Ammon's horn (tissue), 1 donor: ENCODE measurements around the gene ACMSD.
A peak's percentile ranks its signal among the peaks of the same experiment; 100 is the strongest.
"Not testable (repeated sequence)": the region's sequence is repeated elsewhere in the genome, so short reads cannot be mapped to it uniquely, and the experiment has no call there.

ENCODE experiments used
- DNase-seq: peaks from one replicate; pipeline ENCODE4 v3.0.0-alpha.2; 2016; ENCODE audit warnings: low spot score

The ACMSD gene

DNA sequence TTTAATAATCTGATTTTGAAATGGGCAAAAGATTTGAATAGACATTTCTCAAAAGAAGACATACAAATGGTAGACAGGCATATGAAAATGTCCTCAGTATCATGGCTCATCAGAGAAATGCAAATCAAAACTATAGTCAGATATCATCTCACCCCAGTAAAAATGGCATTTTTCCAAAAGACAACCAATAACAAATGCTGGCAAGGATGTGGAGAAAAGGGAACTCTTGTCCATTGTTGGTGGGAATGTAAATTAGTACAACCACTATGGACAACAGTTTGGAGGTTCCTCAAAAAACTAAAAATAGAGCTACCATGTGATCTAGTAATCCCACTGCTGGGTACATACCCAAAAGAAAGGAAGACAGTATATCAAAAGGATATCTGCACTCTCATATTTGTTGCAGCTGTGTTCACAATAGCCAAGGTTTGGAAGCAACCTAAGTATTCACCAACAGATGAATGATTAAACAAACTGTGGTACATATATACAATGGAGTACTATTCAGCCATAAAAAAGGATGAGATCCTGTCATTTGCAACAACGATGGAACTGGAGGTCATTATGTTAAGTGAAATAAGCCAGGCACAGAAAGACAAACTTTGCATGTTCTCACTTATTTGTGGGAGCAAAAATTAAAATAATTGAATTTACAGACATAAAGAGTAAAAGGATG lies 69.2 kb downstream of the ACMSD start:
- DNase-seq = not testable (repeated sequence)

GRCh38 chr2:134910763-134911399 lies 72.5 kb downstream of the ACMSD start:
- DNase-seq = no peak

- no peak for DNase-seq
These were observed 73.0 kb downstream of the ACMSD start for GRCh38 chr2:134911400-134911785.

- DNase-seq = no peak
These were observed 73.9 kb downstream of the ACMSD start for GRCh38 chr2:134912361-134912760.

- peak; percentile 9 for DNase-seq
These were observed 79.0 kb downstream of the ACMSD start for GRCh38 chr2:134917360-134917865.

- peak; percentile 92 for DNase-seq
These were observed 79.6 kb downstream of the ACMSD start for GRCh38 chr2:134917888-134918525.

DNA sequence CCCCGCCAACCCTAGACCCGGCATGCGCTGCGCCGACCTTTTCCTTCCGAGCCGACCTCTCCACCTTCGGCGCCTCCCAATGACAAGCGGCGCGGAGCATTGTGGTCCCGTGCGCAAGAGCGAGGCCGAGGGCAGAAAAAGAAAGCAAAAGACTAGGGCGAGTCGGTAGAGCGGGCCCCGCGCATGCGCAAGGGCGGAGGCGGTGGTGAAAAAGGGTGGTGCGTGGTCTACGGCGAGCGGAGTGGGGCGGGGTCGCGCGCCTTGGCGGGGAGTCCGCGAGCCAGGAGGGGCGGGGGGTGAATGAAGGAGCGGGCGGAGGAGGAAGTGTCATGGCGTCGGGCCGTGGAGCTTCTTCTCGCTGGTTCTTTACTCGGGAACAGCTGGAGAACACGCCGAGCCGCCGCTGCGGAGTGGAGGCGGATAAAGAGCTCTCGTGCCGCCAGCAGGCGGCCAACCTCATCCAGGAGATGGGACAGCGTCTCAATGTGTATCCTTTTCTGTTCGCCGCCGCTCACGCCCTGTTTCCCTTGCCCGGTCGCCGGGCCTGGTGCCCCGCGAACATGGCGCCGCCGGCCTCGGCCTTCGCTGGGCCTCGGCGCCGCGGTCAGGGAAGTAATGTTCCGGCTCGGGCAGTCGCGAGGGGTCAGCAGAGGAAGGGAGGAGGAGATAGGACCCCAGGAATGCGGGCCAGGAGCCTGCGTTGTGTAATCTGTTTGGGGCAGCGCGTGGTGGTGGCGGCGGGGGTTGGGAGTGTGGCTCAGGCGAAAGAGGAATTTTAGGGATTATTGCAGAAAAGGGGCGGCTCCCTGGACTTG lies 80.3 kb downstream of the ACMSD start, which contains the start of gene CCNT2:
Gene CCNT2 (plus strand): TSS at position 297 of the 815 bp plus-strand sequence. CDS start 33 bp downstream, at position 330.
- peak; percentile 98 for DNase-seq

DNA sequence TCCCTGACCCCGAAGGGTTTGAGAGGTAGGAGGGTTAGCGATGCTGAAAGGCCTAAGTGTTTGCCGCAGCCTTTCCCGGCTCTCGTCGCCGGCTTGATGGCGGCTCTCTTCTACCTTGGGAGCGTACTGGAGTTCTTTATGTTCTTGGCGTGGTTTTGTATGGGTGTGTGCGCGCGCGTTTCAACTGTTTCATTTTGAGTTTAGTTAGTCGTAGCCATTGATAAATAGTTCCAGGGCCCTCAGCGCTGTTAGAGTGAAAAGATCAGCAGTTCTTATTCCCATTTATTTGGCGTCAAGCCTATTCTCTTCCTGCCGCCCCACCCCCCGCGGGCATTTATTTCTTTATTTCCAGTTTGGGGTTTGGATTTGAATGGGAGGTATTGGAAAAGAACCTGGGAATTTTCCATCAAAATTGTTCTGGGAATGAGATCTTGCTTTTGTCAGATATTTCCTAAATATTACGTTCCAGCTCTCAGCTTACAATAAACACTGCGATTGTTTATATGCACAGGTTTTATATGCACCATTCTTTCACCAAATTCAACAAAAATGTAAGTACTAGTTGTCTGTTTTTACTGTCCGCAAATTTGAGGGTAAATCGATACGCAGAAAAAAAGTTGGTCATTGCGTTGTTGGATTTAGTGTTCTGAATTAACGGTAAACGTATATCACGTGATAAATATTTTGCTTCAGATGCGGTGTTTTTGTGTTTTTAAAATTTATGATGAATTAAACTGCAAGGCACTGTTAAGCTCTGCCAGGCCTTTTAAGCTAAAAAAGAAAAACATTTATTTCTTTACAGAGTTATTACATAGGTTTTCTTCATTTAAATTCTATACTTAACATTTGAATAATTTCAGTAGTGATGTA lies 81.2 kb downstream of the ACMSD start:
- no peak for DNase-seq

GRCh38 chr2:134924912-134925311 lies 86.5 kb downstream of the ACMSD start:
- no peak for DNase-seq

GRCh38 chr2:134926231-134926931 lies 88.0 kb downstream of the ACMSD start:
- DNase-seq = no peak

GRCh38 chr2:134927195-134927594 lies 88.8 kb downstream of the ACMSD start:
- DNase-seq = no peak

DNA sequence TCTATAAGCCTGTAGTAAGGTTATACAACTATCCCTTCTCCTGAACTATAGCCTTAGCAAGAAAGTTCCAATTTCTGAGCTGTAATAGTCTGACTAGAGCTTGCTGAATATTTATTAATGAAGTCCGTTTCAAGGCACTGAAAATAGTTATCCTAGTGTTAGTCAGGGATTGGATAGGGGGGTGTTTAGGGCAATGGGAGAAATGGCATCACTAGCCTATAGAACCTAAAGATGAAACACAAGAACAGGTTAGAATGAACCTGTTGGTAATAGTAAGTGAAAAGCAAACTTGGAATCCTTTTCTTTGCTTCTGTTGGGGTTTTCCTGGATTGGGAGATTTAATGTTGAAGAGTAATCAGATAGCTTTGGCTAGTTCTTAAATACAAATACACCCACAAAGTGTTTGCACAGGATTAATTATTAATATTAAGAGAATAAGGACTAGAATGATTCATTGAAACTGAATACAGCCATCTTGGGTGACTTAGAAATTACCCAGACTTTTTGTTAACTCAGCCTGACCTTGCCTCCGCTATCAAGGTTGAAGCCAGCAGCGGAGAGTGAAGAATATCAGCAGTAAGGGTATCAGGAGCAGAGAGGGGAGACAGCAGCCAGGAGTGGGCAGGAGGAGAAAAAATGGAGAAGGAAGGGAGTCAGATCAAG lies 94.6 kb downstream of the ACMSD start:
- DNase-seq = no peak

DNA sequence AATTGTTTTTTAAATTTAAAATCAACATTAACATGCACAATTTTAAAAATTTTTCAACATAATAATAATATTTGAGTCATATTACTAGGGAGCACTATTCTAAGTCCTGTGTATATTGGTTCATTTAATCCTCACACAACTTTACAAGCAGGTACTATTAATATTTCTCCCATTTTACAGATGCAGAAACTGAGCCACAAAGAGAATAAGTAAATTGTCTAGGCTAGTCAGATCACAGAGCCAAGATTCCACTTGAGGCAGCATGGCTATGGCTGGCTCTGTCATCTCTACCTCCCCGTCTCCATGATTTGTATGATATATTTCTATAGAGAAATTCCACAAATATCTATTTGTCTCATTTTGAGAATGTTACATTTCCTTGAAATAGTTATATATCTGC lies 95.3 kb downstream of the ACMSD start:
- no peak for DNase-seq

- no peak for DNase-seq
These were observed 95.7 kb downstream of the ACMSD start for GRCh38 chr2:134934150-134934549.

GRCh38 chr2:134934641-134935040 lies 96.2 kb downstream of the ACMSD start:
- DNase-seq = no peak

DNA sequence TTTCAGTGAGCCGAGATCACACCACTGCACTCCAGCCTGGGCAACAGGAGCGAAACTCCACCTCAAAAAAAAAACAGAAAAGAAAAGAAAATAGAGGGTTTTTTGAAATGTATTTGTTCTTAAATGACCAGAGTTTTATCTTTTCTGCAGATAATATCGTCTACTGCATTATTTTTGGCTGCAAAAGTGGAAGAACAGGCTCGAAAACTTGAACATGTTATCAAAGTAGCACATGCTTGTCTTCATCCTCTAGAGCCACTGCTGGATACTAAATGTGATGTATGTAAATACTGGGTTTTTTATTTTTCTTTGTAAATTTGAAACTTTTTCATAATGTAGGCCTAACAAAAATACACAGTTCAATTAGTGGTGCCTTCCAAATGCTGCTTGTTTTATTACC lies 98.3 kb downstream of the ACMSD start:
- DNase-seq = no peak

GRCh38 chr2:134943540-134943939 lies 105.1 kb downstream of the ACMSD start:
- DNase-seq = no peak

DNA sequence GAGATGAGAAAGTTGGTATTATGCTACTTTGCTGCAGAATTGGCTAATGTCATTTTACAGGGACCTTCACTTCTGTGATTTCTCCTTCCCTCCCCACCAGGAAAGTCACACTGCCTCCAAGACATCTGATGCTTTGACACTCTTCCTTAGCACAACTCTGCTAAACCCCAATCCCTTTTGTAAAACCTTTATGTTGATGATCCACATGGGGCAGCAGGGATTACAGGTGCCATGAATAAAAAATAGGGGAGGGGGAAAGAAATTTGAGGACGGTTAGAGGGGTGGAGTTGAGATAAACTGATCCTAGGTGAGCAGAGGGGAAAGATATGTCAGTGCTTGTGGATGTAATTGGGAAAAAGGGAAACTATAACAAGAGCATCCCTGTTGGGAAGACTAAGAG lies 106.6 kb downstream of the ACMSD start:
- DNase-seq = no peak

GRCh38 chr2:134946073-134946472 lies 107.7 kb downstream of the ACMSD start:
- DNase-seq = no peak
